A549 treated with dexamethasone at 1 μM for 4 hours (cell line): ENCODE data around the gene TBX6. TPM values are rescaled to one million over a fixed set of nuclear protein-coding genes. Genes with fewer than 3 reads are reported as not detected.

Experiments
- total RNA-seq: library from RNA; stranded (reverse); fragments of 200-300 nt; extraction: Qiagen RNA extraction; gene quantifications from 5 replicates; pipeline ENCODE4 v1.2.3, GENCODE V29; 2022

The TBX6 gene
- total RNA-seq: 0.12 to 0.42 TPM (median 0.29 TPM) in 5 replicates

DNA sequence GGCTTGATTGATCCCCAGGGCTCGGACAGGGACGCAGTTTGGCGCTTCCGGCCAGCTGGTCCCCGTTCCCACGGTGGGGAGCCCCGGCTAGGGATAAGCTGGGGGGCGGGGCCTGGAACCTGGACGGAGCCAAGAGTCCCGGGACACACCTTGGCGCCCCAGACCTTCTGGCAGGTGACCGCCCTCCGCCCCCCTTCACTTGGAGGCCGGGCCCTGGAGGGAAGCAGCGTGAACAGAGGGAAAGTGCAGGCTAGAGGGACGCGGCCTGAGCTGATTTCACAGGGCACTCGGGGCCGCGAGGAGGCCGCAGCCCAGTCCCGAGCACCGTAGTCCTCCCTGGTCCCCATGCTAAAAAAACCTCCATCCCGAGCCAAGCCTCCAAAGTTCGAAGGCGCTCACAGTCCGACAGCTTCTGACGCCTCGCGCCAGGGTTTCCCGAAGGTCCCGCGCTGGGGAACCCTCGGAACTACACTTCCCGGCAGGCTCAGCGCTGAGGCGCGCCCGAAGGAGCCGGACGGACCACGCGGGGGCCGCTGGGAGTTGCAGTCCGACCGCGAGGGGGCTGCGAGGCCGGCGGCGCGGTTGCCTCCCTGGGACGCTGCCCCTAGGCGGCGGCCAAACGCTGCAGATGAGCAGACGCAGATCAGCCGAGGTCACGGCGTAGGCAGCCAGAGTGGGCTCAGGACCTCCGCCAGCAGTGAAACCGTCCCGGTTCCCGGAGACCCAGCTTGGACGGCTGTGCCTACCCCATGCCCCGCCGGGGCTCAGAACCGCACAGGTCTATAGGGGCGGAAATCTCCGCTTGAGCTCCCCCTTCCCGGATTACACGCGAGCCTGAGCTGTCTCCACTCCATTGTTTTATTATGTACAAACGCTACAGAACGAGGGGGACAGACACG, at the start of gene TBX6:
Gene TBX6, minus strand, starts transcription at position 451 of the 899 bp plus-strand sequence. CDS start 731 bp downstream, outside the sequence.

DNA sequence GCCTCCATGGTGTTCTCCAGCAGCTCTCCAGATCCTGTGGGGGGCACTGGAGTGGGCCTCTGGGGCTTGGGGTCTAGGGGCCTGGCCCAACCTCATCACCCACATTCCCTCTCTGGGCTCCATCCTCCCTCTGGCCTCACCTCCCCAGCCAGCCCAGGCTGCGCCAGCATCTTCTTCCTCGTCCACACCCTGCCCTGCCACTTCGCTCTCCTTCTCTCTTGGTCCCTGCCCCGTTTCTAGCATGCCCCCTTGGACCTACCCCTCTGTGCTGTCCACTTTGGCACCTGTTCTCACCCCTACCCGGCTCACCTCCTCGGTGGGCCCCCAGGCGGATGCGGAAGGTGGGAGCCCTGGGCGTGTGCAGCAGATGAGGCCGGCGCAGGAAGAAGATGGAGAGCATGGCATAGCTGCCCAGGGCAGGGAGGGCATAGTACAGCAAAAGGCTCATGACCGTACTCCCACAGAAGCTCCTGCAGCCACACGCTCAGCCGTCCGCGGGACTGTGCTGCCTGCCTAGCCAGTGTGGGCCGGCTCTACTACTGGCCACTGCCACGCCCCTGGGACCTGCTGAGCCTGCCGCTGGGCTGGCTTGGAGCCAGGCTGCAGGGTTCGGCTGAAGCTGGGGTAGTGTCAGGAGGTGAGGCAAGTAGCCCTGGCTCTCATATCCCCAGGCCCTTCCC, 21.4 kb upstream of the TBX6 start, which contains the start of gene GDPD3:
Gene GDPD3, minus strand, starts transcription at position 507 of the 680 bp plus-strand sequence. Its CDS starts 59 bp downstream, at position 448.

DNA sequence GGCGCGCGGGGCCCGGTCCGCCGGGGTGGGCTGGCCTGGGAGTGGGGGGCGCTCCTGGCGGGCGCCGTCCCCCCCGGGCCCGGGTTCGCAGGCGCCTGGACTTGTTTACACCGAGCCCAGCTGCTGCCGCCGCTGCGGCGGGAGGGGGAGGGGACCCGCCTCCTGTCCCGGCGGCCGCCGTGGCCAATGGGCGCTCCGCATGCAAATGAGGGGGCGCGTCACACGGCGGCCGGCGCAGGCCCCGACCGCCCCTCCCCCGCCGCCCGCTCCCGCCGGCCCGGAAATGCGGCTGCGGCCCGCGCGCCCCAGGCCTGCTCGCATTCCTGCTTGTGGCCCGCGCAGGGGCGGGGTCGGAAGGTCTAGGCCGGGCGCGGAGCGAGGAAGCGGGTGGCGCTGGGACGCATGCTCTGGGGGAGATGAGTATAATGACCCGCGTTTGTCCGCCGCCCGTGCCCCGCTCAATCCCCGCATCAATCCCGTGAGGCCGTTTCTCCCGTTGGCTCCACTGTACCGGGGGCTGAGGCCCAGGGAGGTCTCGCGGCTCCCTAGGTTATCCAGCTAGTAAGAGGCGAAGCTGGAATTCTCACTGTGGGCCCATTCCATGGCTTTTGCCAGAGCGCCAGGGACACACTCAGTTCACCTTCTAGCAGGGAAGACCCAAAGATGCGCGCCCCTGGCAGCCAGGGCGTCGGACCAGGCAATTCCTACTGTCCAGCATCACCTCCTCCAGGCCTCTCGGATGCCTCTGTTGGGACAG, 4.6 kb upstream of the TBX6 start, which contains the start of gene YPEL3:
Gene YPEL3, minus strand, starts transcription at position 109 of the 757 bp plus-strand sequence. CDS start 731 bp downstream, outside the sequence.

DNA sequence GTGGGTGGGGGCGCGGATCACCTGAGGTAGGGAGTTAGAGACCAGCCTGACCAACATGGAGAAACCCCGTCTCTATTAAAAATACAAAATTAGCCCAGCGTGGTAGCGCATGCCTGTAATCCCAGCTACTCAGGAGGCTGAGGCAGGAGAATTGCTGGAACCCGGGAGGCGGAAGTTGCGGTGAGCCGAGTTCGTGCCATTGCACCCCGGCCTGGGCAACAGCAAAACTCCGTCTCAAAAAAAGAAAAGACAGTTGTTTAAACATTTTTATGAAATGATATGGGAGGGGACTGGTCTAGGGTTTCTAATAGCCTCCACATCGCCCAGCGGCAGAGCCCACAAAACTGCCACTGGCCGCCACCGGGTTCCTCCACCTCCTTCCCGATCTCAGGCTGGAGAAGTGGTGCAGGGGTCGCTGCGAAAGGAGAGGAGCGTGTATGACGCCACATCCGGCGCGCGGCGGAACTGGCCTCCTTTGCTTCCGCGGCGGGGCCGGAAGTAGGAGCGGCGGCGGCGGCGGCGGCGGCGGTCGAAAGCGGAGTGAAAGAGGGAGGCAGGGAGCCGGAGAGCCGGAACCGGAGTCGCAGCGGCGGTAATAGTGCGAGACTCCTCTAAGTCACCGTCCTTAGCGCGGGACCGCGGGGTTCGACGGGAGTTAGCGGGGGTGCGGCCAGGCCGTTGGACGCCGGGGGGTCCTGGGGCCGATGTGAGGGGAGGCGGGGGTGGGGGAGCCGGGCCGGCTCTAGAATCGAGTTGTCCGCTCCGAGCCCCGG, 16.0 kb downstream of the TBX6 start, which contains the start of gene PPP4C:
Gene PPP4C, plus strand, starts transcription at position 492 of the 773 bp plus-strand sequence. CDS start 384 bp downstream, outside the sequence.

GRCh38 chr16:30065102-30065942, 26.4 kb downstream of the TBX6 start, which contains the start of gene ALDOA:
Gene ALDOA (plus strand): TSS chr16:30065760. CDS start chr16:30066898, 1,138 bp downstream.

Other genes with a start within 250 kb of the TBX6 start
- 59.0 to 84.9 TPM (median 82.5 TPM) in 5 replicates for gene CDIPT, start 228.7 kb downstream of the TBX6 start, total RNA-seq
- gene SEZ6L2, start 192.4 kb downstream of the TBX6 start, total RNA-seq: 16.1 to 23.9 TPM (median 22.1 TPM) in 5 replicates
- gene ASPHD1, start 191.4 kb downstream of the TBX6 start, total RNA-seq: 15.9 to 21.5 TPM (median 20.0 TPM) in 5 replicates
- gene KCTD13, start 165.7 kb downstream of the TBX6 start, total RNA-seq: 9.1 to 15.4 TPM (median 13.8 TPM) in 5 replicates
- gene TMEM219, start 129.8 kb downstream of the TBX6 start, total RNA-seq: 89.3 to 94.5 TPM (median 91.1 TPM) in 5 replicates
- gene TAOK2, start 118.1 kb downstream of the TBX6 start, total RNA-seq: 20.5 to 33.5 TPM (median 31.0 TPM) in 5 replicates
- gene HIRIP3, start 96.3 kb downstream of the TBX6 start, total RNA-seq: 14.7 to 16.6 TPM (median 15.4 TPM) in 5 replicates
- 112 to 117 TPM (median 114 TPM) in 5 replicates for gene INO80E, start 95.7 kb downstream of the TBX6 start, total RNA-seq
- gene DOC2A, start 80.9 kb downstream of the TBX6 start, total RNA-seq: 1.5 to 2.4 TPM (median 1.9 TPM) in 5 replicates
- gene C16orf92, start 68.7 kb downstream of the TBX6 start, total RNA-seq: not detected in 5 replicates
- 0.14 to 0.31 TPM (median 0.22 TPM) in 5 replicates for gene TLCD3B, start 60.7 kb downstream of the TBX6 start, total RNA-seq
- gene ALDOA, start 26.2 kb downstream of the TBX6 start, total RNA-seq: 1,418 to 1,815 TPM (median 1,742 TPM) in 5 replicates
- gene PPP4C, start 15.9 kb downstream of the TBX6 start, total RNA-seq: 114 to 146 TPM (median 142 TPM) in 5 replicates
- gene YPEL3, start 4.3 kb upstream of the TBX6 start, total RNA-seq: 4.7 to 8.8 TPM (median 7.5 TPM) in 5 replicates
- 1.1 to 1.7 TPM (median 1.2 TPM) in 5 replicates for gene GDPD3, start 21.6 kb upstream of the TBX6 start, total RNA-seq
- 34.5 to 37.6 TPM (median 36.5 TPM) in 5 replicates for gene MAPK3, start 31.3 kb upstream of the TBX6 start, total RNA-seq
- gene CORO1A, start 91.7 kb upstream of the TBX6 start, total RNA-seq: 2.0 to 3.3 TPM (median 3.0 TPM) in 5 replicates
- 145 to 190 TPM (median 152 TPM) in 5 replicates for gene BOLA2B, start 101.7 kb upstream of the TBX6 start, total RNA-seq
- 3.4 to 20.4 TPM (median 6.7 TPM) in 5 replicates for gene SLX1A, start 102.0 kb upstream of the TBX6 start, total RNA-seq
- gene SULT1A3, start 107.3 kb upstream of the TBX6 start, total RNA-seq: 3.1 to 8.8 TPM (median 5.6 TPM) in 5 replicates
- 1.7 to 3.4 TPM (median 2.9 TPM) in 5 replicates for gene NPIPB13, start 156.6 kb upstream of the TBX6 start, total RNA-seq